ENCODE results near the gene GATB. TPM values are rescaled to one million over a fixed set of nuclear protein-coding genes. Genes with fewer than 3 reads are reported as not detected.

Gene GATB
- total and polyA plus RNA-seq, 3 experiments from 2014 or later = 12.3 to 29.6 (median 27.0) TPM

GRCh38 chr4:151768835-151769234 lies 8.0 kb upstream of the GATB start:
- POLR2A ChIA-PET = no interaction called here

GRCh38 chr4:151766691-151767090 lies 5.9 kb upstream of the GATB start:
- no peak for DNase-seq
- H3K27me3 Mint-ChIP-seq = peaks cover 10 to 35% of the 10 kb centered on the region in 2 donors
- no peak overlapping the region for H3K27ac ChIP-seq (ENCODE audit: low read depth, low read length)
- no peak overlapping the region for H3K4me3 Mint-ChIP-seq
- H3K27ac Mint-ChIP-seq = no peak overlapping the region
- ChIA-PET CTCF (interaction anchor here (0.8 kb wide), 1 partner anchor 31 kb away, joined by 3 read pairs; no protein-coding TSS in a partner anchor), POLR2A (no interaction called here)
- H3K4me1 ChIP-seq (ENCODE audit: insufficient read depth, low read length) = no peaks in the 10 kb centered on the region
- no peaks in the 10 kb centered on the region for H3K9me3 Mint-ChIP-seq
- peaks cover under 1 to 1% (median under 1%) of the 10 kb centered on the region in 3 donors for H3K4me1 Mint-ChIP-seq
- no peaks in the 10 kb centered on the region for H3K27me3 ChIP-seq (ENCODE audit: insufficient read depth, low read length, poor library complexity, severe bottlenecking)
- H3K36me3 ChIP-seq (ENCODE audit: insufficient read depth, low read length) = no peaks in the 10 kb centered on the region
- H3K36me3 Mint-ChIP-seq = no peaks in the 10 kb centered on the region
- H3K4me3 ChIP-seq (ENCODE audit: low read length) = no peak overlapping the region
- H3K9me3 ChIP-seq (ENCODE audit: low read length) = no peaks in the 10 kb centered on the region

More at GRCh38 chr4:151768835-151769234, 8.0 kb upstream of the GATB start:
- H3K27ac Mint-ChIP-seq = no peak overlapping the region
- H3K4me3 Mint-ChIP-seq = no peak overlapping the region
- H3K4me3 ChIP-seq (ENCODE audit: low read length) = no peak overlapping the region
- no peaks in the 10 kb centered on the region for H3K4me1 ChIP-seq (ENCODE audit: insufficient read depth, low read length)
- no peaks in the 10 kb centered on the region for H3K36me3 Mint-ChIP-seq
- H3K27me3 Mint-ChIP-seq = peaks cover 12 to 52% of the 10 kb centered on the region in 2 donors
- no peaks in the 10 kb centered on the region for H3K36me3 ChIP-seq (ENCODE audit: insufficient read depth, low read length)
- CTCF ChIA-PET = no interaction called here
- H3K27me3 ChIP-seq (ENCODE audit: insufficient read depth, low read length, poor library complexity, severe bottlenecking) = no peaks in the 10 kb centered on the region
- no peak for DNase-seq
- no peaks in the 10 kb centered on the region for H3K9me3 ChIP-seq (ENCODE audit: low read length)
- H3K4me1 Mint-ChIP-seq = no peaks in the 10 kb centered on the region
- H3K9me3 Mint-ChIP-seq = peaks cover 0 to 9% (median 6%) of the 10 kb centered on the region in 5 donors
- H3K27ac ChIP-seq (ENCODE audit: low read depth, low read length) = no peak overlapping the region

GRCh38 chr4:151760002-151760401 lies 805 bp downstream of the GATB start:
- Mint-ChIP-seq H3K9me3 (no peaks in the 10 kb centered on the region), H3K27ac (peak overlapping the region in 6 of 8 donors; percentile 66 to 98 (median 97)), H3K36me3 (peaks cover 5 to 25% (median 13%) of the 10 kb centered on the region in 3 donors), H3K27me3 (peaks cover 2 to 5% of the 10 kb centered on the region in 2 donors), H3K4me1 (peaks cover 16 to 21% (median 19%) of the 10 kb centered on the region in 3 donors), H3K4me3 (peak overlapping the region; percentile 90 to 99 (median 98))
- ChIA-PET POLR2A (no interaction called here), CTCF (no interaction called here)
- Histone ChIP-seq H3K4me3 (ENCODE audit: low read length) (peak overlapping the region; percentile 80), H3K27me3 (ENCODE audit: insufficient read depth, low read length, poor library complexity, severe bottlenecking) (no peaks in the 10 kb centered on the region), H3K4me1 (ENCODE audit: insufficient read depth, low read length) (peaks cover 10% of the 10 kb centered on the region), H3K36me3 (ENCODE audit: insufficient read depth, low read length) (no peaks in the 10 kb centered on the region), H3K9me3 (ENCODE audit: low read length) (no peaks in the 10 kb centered on the region), H3K27ac (ENCODE audit: low read depth, low read length) (no peak overlapping the region)
- no peak for DNase-seq

- POLR2A ChIA-PET = no interaction called here
Measured at GRCh38 chr4:151753056-151753455, 7.8 kb downstream of the GATB start.

GRCh38 chr4:151750156-151750555 lies 10.7 kb downstream of the GATB start:
- POLR2A ChIA-PET = no interaction called here
- Histone ChIP-seq H3K27me3 (ENCODE audit: insufficient read depth, low read length, poor library complexity, severe bottlenecking) (no peaks in the 10 kb centered on the region), H3K4me3 (ENCODE audit: low read length) (no peak overlapping the region), H3K36me3 (ENCODE audit: insufficient read depth, low read length) (no peaks in the 10 kb centered on the region), H3K9me3 (ENCODE audit: low read length) (no peaks in the 10 kb centered on the region), H3K27ac (ENCODE audit: low read depth, low read length) (no peak overlapping the region), H3K4me1 (ENCODE audit: insufficient read depth, low read length) (no peaks in the 10 kb centered on the region)
- CTCF ChIA-PET = no interaction called here
- Mint-ChIP-seq H3K36me3 (peaks cover 23 to 65% (median 31%) of the 10 kb centered on the region in 3 donors), H3K27me3 (peaks cover 0 to 3% of the 10 kb centered on the region in 2 donors), H3K4me3 (no peak overlapping the region), H3K27ac (no peak overlapping the region), H3K9me3 (no peaks in the 10 kb centered on the region), H3K4me1 (no peaks in the 10 kb centered on the region)
- DNase-seq = no peak

More at GRCh38 chr4:151753056-151753455, 7.8 kb downstream of the GATB start:
- H3K27ac Mint-ChIP-seq = no peak overlapping the region
- H3K27me3 ChIP-seq (ENCODE audit: insufficient read depth, low read length, poor library complexity, severe bottlenecking) = no peaks in the 10 kb centered on the region
- H3K27me3 Mint-ChIP-seq = peaks cover 0 to 3% of the 10 kb centered on the region in 2 donors
- peaks cover 19 to 66% (median 35%) of the 10 kb centered on the region in 3 donors for H3K36me3 Mint-ChIP-seq
- H3K4me1 ChIP-seq (ENCODE audit: insufficient read depth, low read length) = no peaks in the 10 kb centered on the region
- H3K4me1 Mint-ChIP-seq = no peaks in the 10 kb centered on the region
- no peaks in the 10 kb centered on the region for H3K9me3 Mint-ChIP-seq
- DNase-seq = no peak
- H3K9me3 ChIP-seq (ENCODE audit: low read length) = no peaks in the 10 kb centered on the region
- no peak overlapping the region for H3K4me3 Mint-ChIP-seq
- no peak overlapping the region for H3K27ac ChIP-seq (ENCODE audit: low read depth, low read length)
- H3K4me3 ChIP-seq (ENCODE audit: low read length) = no peak overlapping the region
- CTCF ChIA-PET = no interaction called here
- H3K36me3 ChIP-seq (ENCODE audit: insufficient read depth, low read length) = no peaks in the 10 kb centered on the region

- Histone ChIP-seq H3K9me3 (ENCODE audit: low read length) (no peaks in the 10 kb centered on the region), H3K4me1 (ENCODE audit: insufficient read depth, low read length) (no peaks in the 10 kb centered on the region), H3K4me3 (ENCODE audit: low read length) (no peak overlapping the region), H3K27me3 (ENCODE audit: insufficient read depth, low read length, poor library complexity, severe bottlenecking) (no peaks in the 10 kb centered on the region), H3K27ac (ENCODE audit: low read depth, low read length) (no peak overlapping the region), H3K36me3 (ENCODE audit: insufficient read depth, low read length) (no peaks in the 10 kb centered on the region)
- Mint-ChIP-seq H3K9me3 (no peaks in the 10 kb centered on the region), H3K27me3 (peaks cover 0 to 3% of the 10 kb centered on the region in 2 donors), H3K4me3 (no peak overlapping the region), H3K27ac (no peak overlapping the region), H3K36me3 (peaks cover 15 to 51% (median 18%) of the 10 kb centered on the region in 3 donors), H3K4me1 (no peaks in the 10 kb centered on the region)
- ChIA-PET CTCF (no interaction called here), POLR2A (no interaction called here)
- no peak for DNase-seq
Measured at GRCh38 chr4:151745481-151746231, 15.2 kb downstream of the GATB start.

GRCh38 chr4:151744614-151745013 lies 16.2 kb downstream of the GATB start:
- no peak overlapping the region for H3K4me3 ChIP-seq (ENCODE audit: low read length)
- H3K27me3 Mint-ChIP-seq = peaks cover 0 to under 1% of the 10 kb centered on the region in 2 donors
- POLR2A ChIA-PET = no interaction called here
- H3K9me3 Mint-ChIP-seq = no peaks in the 10 kb centered on the region
- no peaks in the 10 kb centered on the region for H3K27me3 ChIP-seq (ENCODE audit: insufficient read depth, low read length, poor library complexity, severe bottlenecking)
- CTCF ChIA-PET = no interaction called here
- H3K4me1 Mint-ChIP-seq = no peaks in the 10 kb centered on the region
- peak overlapping the region in 1 of 8 donors; percentile 44 for H3K27ac Mint-ChIP-seq
- no peaks in the 10 kb centered on the region for H3K4me1 ChIP-seq (ENCODE audit: insufficient read depth, low read length)
- peaks cover 14 to 53% (median 17%) of the 10 kb centered on the region in 3 donors for H3K36me3 Mint-ChIP-seq
- no peak for DNase-seq
- H3K27ac ChIP-seq (ENCODE audit: low read depth, low read length) = no peak overlapping the region
- H3K36me3 ChIP-seq (ENCODE audit: insufficient read depth, low read length) = no peaks in the 10 kb centered on the region
- H3K4me3 Mint-ChIP-seq = no peak overlapping the region
- H3K9me3 ChIP-seq (ENCODE audit: low read length) = no peaks in the 10 kb centered on the region

- CTCF ChIA-PET = no interaction called here
- H3K4me3 ChIP-seq (ENCODE audit: low read length) = no peak overlapping the region
- POLR2A ChIA-PET = no interaction called here
- H3K27me3 ChIP-seq (ENCODE audit: insufficient read depth, low read length, poor library complexity, severe bottlenecking) = no peaks in the 10 kb centered on the region
- Mint-ChIP-seq H3K36me3 (peaks cover 13 to 59% (median 19%) of the 10 kb centered on the region in 3 donors), H3K9me3 (peaks cover 0 to 2% (median 0%) of the 10 kb centered on the region in 5 donors), H3K4me1 (no peaks in the 10 kb centered on the region), H3K4me3 (no peak overlapping the region), H3K27me3 (no peaks in the 10 kb centered on the region), H3K27ac (no peak overlapping the region)
- no peak for DNase-seq
- H3K27ac ChIP-seq (ENCODE audit: low read depth, low read length) = no peak overlapping the region
- no peaks in the 10 kb centered on the region for H3K4me1 ChIP-seq (ENCODE audit: insufficient read depth, low read length)
- no peaks in the 10 kb centered on the region for H3K9me3 ChIP-seq (ENCODE audit: low read length)
- H3K36me3 ChIP-seq (ENCODE audit: insufficient read depth, low read length) = no peaks in the 10 kb centered on the region
Measured at GRCh38 chr4:151743894-151744293, 16.9 kb downstream of the GATB start.
